ENCODE data around the gene FAM50B.

GRCh38 chr6:3876101-3876500 is 26.9 kb downstream of the FAM50B start:
- TF ChIP-seq ZNF311 (tag by site-specific recombination; IDR thresholded peaks at IDR 0.05; ENCODE audit: borderline replicate concordance) (no peak), CTCF (tag by site-specific recombination; IDR thresholded peaks at IDR 0.05) (no peak), ZNF10 (tag by site-specific recombination; IDR thresholded peaks at IDR 0.05) (no peak), ZNF621 (tag by site-specific recombination; IDR thresholded peaks at IDR 0.05) (no peak), ZSCAN30 (tag by site-specific recombination; IDR thresholded peaks at IDR 0.05) (no peak), TCF7L2 (IDR thresholded peaks at IDR 0.05; ENCODE audit: borderline replicate concordance, low read depth, low read length) (no peak), GFI1B (tag by site-specific recombination; IDR thresholded peaks at IDR 0.05) (no peak), ZNF610 (tag by site-specific recombination; IDR thresholded peaks at IDR 0.05; ENCODE audit: borderline replicate concordance) (no peak), GLI4 (tag by site-specific recombination; IDR thresholded peaks at IDR 0.05) (no peak), ZNF423 (tag by site-specific recombination; IDR thresholded peaks at IDR 0.05) (no peak)
- TF ChIP-seq, protein P1, sequence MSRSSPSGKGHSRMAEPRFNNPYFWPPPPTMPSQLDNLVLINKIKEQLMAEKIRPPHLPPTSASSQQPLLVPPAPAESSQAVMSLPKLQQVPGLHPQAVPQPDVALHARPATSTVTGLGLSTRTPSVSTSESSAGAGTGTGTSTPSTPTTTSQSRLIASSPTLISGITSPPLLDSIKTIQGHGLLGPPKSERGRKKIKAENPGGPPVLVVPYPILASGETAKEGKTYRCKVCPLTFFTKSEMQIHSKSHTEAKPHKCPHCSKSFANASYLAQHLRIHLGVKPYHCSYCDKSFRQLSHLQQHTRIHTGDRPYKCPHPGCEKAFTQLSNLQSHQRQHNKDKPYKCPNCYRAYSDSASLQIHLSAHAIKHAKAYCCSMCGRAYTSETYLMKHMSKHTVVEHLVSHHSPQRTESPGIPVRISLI (tag by site-specific recombination; IDR thresholded peaks at IDR 0.05): no peak
- TF ChIP-seq, protein P2, sequence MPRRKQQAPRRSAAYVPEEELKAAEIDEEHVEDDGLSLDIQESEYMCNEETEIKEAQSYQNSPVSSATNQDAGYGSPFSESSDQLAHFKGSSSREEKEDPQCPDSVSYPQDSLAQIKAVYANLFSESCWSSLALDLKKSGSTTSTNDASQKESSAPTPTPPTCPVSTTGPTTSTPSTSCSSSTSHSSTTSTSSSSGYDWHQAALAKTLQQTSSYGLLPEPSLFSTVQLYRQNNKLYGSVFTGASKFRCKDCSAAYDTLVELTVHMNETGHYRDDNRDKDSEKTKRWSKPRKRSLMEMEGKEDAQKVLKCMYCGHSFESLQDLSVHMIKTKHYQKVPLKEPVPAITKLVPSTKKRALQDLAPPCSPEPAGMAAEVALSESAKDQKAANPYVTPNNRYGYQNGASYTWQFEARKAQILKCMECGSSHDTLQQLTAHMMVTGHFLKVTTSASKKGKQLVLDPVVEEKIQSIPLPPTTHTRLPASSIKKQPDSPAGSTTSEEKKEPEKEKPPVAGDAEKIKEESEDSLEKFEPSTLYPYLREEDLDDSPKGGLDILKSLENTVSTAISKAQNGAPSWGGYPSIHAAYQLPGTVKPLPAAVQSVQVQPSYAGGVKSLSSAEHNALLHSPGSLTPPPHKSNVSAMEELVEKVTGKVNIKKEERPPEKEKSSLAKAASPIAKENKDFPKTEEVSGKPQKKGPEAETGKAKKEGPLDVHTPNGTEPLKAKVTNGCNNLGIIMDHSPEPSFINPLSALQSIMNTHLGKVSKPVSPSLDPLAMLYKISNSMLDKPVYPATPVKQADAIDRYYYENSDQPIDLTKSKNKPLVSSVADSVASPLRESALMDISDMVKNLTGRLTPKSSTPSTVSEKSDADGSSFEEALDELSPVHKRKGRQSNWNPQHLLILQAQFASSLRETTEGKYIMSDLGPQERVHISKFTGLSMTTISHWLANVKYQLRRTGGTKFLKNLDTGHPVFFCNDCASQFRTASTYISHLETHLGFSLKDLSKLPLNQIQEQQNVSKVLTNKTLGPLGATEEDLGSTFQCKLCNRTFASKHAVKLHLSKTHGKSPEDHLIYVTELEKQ (tag by site-specific recombination; IDR thresholded peaks at IDR 0.05; ENCODE audit: borderline replicate concordance): no peak
- TF ChIP-seq, protein P3, sequence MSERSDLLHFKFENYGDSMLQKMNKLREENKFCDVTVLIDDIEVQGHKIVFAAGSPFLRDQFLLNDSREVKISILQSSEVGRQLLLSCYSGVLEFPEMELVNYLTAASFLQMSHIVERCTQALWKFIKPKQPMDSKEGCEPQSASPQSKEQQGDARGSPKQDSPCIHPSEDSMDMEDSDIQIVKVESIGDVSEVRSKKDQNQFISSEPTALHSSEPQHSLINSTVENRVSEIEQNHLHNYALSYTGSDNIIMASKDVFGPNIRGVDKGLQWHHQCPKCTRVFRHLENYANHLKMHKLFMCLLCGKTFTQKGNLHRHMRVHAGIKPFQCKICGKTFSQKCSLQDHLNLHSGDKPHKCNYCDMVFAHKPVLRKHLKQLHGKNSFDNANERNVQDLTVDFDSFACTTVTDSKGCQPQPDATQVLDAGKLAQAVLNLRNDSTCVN (tag by site-specific recombination; optimal IDR thresholded peaks at IDR 0.05): no peak
